Amygdala (tissue), 56 donors: ENCODE measurements around the gene CBX2.
A peak's percentile ranks its signal among the peaks of the same experiment; 100 is the strongest.
"Not testable (repeated sequence)": the region's sequence is repeated elsewhere in the genome, so short reads cannot be mapped to it uniquely, and the experiment has no call there.

ENCODE experiments used
- DNase-seq, 56 donors: peaks; one replicate each; lab custom pipeline; 2025; lab: John Stamatoyannopoulos, UW

CBX2 gene

GRCh38 chr17:79765708-79766107 lies 12.2 kb upstream of the CBX2 start:
- no peak for DNase-seq

- no peak for DNase-seq
Measured at GRCh38 chr17:79769570-79770506, 8.1 kb upstream of the CBX2 start.

GRCh38 chr17:79771276-79771675 lies 6.7 kb upstream of the CBX2 start:
- no peak for DNase-seq

GRCh38 chr17:79772726-79773125 lies 5.2 kb upstream of the CBX2 start:
- not testable (repeated sequence) for DNase-seq

- DNase-seq: no peak
Measured at GRCh38 chr17:79774561-79774975, 3.4 kb upstream of the CBX2 start.

GRCh38 chr17:79775632-79776031 lies 2.3 kb upstream of the CBX2 start:
- no peak for DNase-seq

GRCh38 chr17:79776376-79777119 lies 1.4 kb upstream of the CBX2 start:
- DNase-seq: no peak

GRCh38 chr17:79777120-79777893 lies 641 bp upstream of the CBX2 start:
- DNase-seq: peak in 27 of 56 donors; percentile 22 to 74 (median 56)

GRCh38 chr17:79778504-79779083 lies 646 bp downstream of the CBX2 start:
- DNase-seq: no peak

- no peak for DNase-seq
Measured at GRCh38 chr17:79779084-79779529, 1.2 kb downstream of the CBX2 start.

GRCh38 chr17:79779661-79780365 lies 1.9 kb downstream of the CBX2 start:
- DNase-seq: no peak

- DNase-seq: no peak
Measured at GRCh38 chr17:79781012-79781650, 3.2 kb downstream of the CBX2 start.

GRCh38 chr17:79781736-79782575 lies 4.0 kb downstream of the CBX2 start:
- DNase-seq: no peak

GRCh38 chr17:79783891-79784290 lies 5.9 kb downstream of the CBX2 start:
- DNase-seq: no peak

- DNase-seq: no peak
Measured at GRCh38 chr17:79784353-79785016, 6.5 kb downstream of the CBX2 start.

GRCh38 chr17:79785017-79785899 lies 7.3 kb downstream of the CBX2 start:
- no peak for DNase-seq
